Retinal pigment epithelial cell (primary cell): ENCODE measurements around the gene HOATZ.

Experiments
- DNase-seq: peaks from one replicate; pipeline ENCODE4 v3.0.0-alpha.2; 2010; ENCODE audit warnings: low read depth
- H3K4me3 ChIP-seq: 2 replicates; pipeline ENCODE4 v1.5.1; 2011; ENCODE audit warnings: mild to moderate bottlenecking, low read length, control low read depth, moderate library complexity
- CTCF ChIP-seq: conservative IDR thresholded peaks from 2 replicates; pipeline ENCODE4 v1.5.1; 2011; ENCODE audit warnings: low read depth, low read length, control low read depth, inconsistent platforms

Gene HOATZ

GRCh38 chr11:111520560-111520959 is 6.0 kb downstream of the HOATZ start:
- H3K4me3 ChIP-seq: no peak overlapping the region
- no peak for TF ChIP-seq CTCF
- DNase-seq: no peak

GRCh38 chr11:111521135-111521534 is 6.6 kb downstream of the HOATZ start:
- H3K4me3 ChIP-seq: no peak overlapping the region
- DNase-seq: no peak
- no peak for TF ChIP-seq CTCF

DNA sequence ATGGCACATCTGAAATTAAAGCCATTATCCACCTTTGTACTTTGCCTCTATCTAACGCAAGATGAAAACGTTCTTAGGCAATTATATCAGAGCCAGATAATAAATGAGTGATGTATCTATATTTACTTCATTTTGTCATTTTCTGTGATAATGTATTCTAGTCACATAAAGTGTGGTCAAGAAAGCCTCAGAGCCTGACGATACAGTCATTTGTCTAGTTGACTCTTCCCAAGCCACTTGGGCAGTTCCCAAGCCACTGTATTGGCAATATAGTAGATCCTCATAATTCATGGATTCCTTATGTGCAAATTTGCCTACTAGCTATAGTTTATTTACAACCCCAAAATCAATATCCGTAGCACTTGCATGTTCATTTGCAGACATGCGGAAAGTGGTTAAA is 7.8 kb downstream of the HOATZ start:
- no peak overlapping the region for H3K4me3 ChIP-seq
- no peak for TF ChIP-seq CTCF
- DNase-seq: no peak

GRCh38 chr11:111523343-111523742 is 8.8 kb downstream of the HOATZ start:
- no peak overlapping the region for H3K4me3 ChIP-seq
- DNase-seq: no peak
- TF ChIP-seq CTCF: no peak

GRCh38 chr11:111524056-111524455 is 9.5 kb downstream of the HOATZ start:
- TF ChIP-seq CTCF: no peak
- H3K4me3 ChIP-seq: no peak overlapping the region
- DNase-seq: no peak

DNA sequence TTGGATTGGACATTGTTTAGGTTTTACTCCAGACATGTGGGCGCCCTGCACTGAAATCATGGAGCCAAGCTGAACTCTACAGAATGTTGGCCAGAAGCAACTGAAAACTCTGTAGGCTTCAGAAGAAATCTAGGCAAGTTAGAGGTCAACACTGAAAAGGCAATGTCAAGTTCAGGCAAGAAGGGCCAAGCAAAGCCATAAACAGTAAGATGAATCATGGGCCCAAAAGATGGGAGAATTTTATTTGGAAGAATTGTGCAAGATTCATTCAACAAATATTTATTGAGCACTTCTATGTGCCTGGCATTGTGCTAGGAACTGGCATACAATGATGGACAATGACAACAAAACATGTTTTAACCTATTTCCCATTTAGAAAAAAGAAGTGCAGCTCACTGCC is 10.9 kb downstream of the HOATZ start:
- no peak for DNase-seq
- no peak for TF ChIP-seq CTCF
- H3K4me3 ChIP-seq: no peak overlapping the region

- no peak for DNase-seq
- TF ChIP-seq CTCF: no peak
- no peak overlapping the region for H3K4me3 ChIP-seq
These were observed 11.9 kb downstream of the HOATZ start for GRCh38 chr11:111526501-111526900.
